SU-DHL-6 (cell line): Measurements from ENCODE around the gene FHIP1B.
"Not testable (repeated sequence)": the region's sequence is repeated elsewhere in the genome, so short reads cannot be mapped to it uniquely, and the experiment has no call there.

Experiments
- H2AFZ ChIP-seq: fragments of 200-600 bp; sonication (generic); 2 replicates; pipeline ENCODE4 v1.6.1; 2014; ENCODE audit warnings: low read depth, mild to moderate bottlenecking, moderate library complexity, mixed read lengths, antibody characterized with exemption, low read length; ENCODE audit not compliant: severe bottlenecking
- H3F3A ChIP-seq: fragments of 200-600 bp; shearing (Covaris generic); 2 replicates; pipeline ENCODE4 v1.6.0; 2016; ENCODE audit warnings: antibody characterized with exemption, mild to moderate bottlenecking; ENCODE audit not compliant: insufficient read depth
- H3K27ac ChIP-seq: fragments of 200-600 bp; sonication (generic); 2 replicates; pipeline ENCODE4 v1.5.1; 2016; ENCODE audit warnings: low read depth, mild to moderate bottlenecking, low read length, moderate library complexity, mixed read lengths
- H3K27me3 ChIP-seq: fragments of 200-600 bp; sonication (generic), shearing (Covaris generic); 2 replicates; pipeline ENCODE4 v1.6.0; 2014; ENCODE audit warnings: mild to moderate bottlenecking, low read length
- H3K36me3 ChIP-seq: fragments of 200-600 bp; sonication (generic); 2 replicates; pipeline ENCODE4 v1.6.1; 2014; ENCODE audit warnings: mild to moderate bottlenecking, low read length, mixed read lengths
- H3K4me2 ChIP-seq: fragments of 300-600, 200-600 bp; shearing (Covaris generic), sonication (generic); 2 replicates; pipeline ENCODE4 v1.6.0; 2014; ENCODE audit warnings: low read length, low read depth, mild to moderate bottlenecking; ENCODE audit not compliant: poor library complexity, severe bottlenecking
- H3K4me3 ChIP-seq: fragments of 200-600 bp; sonication (generic); 2 replicates; pipeline ENCODE4 v1.5.1; 2014; ENCODE audit warnings: antibody characterized with exemption, low read length, mild to moderate bottlenecking, mixed read lengths; ENCODE audit not compliant: insufficient read depth, poor library complexity, severe bottlenecking
- H3K79me2 ChIP-seq: fragments of 200-600 bp; sonication (generic); 2 replicates; pipeline ENCODE4 v1.6.1; 2014; ENCODE audit warnings: mild to moderate bottlenecking, low read length, moderate library complexity; ENCODE audit not compliant: insufficient read depth
- H3K9ac ChIP-seq: fragments of 200-600 bp; sonication (generic); 2 replicates; pipeline ENCODE4 v1.7.0; 2014; ENCODE audit warnings: mild to moderate bottlenecking, low read length
- H3K9me2 ChIP-seq: fragments of 200-600 bp; sonication (generic); replicated peaks from 2 replicates; pipeline ENCODE4 v1.6.1; 2014; ENCODE audit warnings: low read length; ENCODE audit not compliant: insufficient read depth
- H3K9me3 ChIP-seq: fragments of 200-600 bp; sonication (generic); 2 replicates; pipeline ENCODE4 v1.6.1; 2014; ENCODE audit warnings: low read length, mixed read lengths; ENCODE audit not compliant: insufficient read depth
- H4K20me1 ChIP-seq: fragments of 200-600 bp; sonication (generic); 2 replicates; pipeline ENCODE4 v1.6.1; 2014; ENCODE audit warnings: low read depth, mild to moderate bottlenecking, antibody characterized with exemption, low read length, moderate library complexity, mixed read lengths
- CTCF ChIP-seq: fragments of 200-600 bp; sonication (generic); IDR thresholded peaks from one replicate; pipeline ENCODE4 v1.5.1; 2017; ENCODE audit warnings: antibody characterized with exemption, mild to moderate bottlenecking, low read length, moderate library complexity; ENCODE audit not compliant: insufficient read depth, poor library complexity, severe bottlenecking
- EZH2phosphoT487 ChIP-seq: fragments of 200-600 bp; sonication (generic), shearing (Covaris generic); conservative IDR thresholded peaks from 2 replicates; pipeline ENCODE4 v1.6.1; 2018; ENCODE audit warnings: mild to moderate bottlenecking, antibody characterized with exemption, low read length, moderate library complexity, mixed read lengths

FHIP1B gene

GRCh38 chr11:6251120-6251733, 16.8 kb upstream of the FHIP1B start:
- Histone ChIP-seq H2AFZ (no peak overlapping the region), H3K9me2 (no peaks in the 10 kb centered on the region), H3F3A (no peaks in the 10 kb centered on the region), H3K79me2 (no peaks in the 10 kb centered on the region), H3K4me3 (no peak overlapping the region), H3K4me2 (no peak overlapping the region), H3K27me3 (no peaks in the 10 kb centered on the region), H4K20me1 (no peaks in the 10 kb centered on the region), H3K36me3 (no peaks in the 10 kb centered on the region), H3K9me3 (no peaks in the 10 kb centered on the region), H3K27ac (no peak overlapping the region), H3K9ac (no peak overlapping the region)
- TF ChIP-seq CTCF (peak; percentile 78), EZH2phosphoT487 (no peak)

DNA sequence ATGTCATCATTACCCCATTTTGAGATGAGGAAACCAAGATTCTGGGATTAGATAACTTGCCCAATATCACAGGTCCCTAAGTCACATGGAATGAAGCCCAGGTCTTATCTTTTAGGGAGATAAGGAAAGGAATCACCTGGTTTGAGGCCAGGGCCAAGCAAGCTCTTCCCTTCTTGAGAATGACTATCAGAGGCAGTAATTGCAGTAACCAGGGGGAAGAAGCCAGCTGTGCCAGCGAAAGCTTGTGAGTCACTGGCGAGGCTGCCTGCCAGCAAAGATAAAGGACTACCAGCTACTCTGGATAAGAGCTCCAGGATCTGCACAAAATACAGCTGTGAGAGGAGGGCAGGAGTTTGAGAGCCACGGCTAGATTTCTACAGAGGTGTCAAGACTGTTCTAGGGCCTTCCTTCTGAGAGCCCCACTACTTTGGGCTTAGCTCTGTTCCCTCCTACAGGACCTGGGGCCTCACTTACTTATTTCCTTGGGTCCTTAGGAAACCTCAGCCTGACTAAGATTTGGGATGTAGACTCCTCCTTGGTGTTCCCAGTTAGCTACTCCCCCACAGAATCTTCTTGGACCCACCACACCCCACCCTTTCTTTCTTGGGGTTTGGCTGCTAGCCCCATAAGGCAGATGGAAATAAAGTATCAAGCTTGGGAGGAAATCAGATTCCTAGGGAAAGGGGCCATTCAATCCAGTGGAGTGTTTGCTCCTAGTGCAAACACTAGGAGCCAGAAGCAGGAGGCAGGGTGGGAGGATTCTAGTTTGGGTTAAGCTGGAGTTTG, 15.5 kb upstream of the FHIP1B start:
- TF ChIP-seq EZH2phosphoT487 (no peak), CTCF (no peak)
- Histone ChIP-seq H3K27me3 (no peaks in the 10 kb centered on the region), H3K79me2 (no peaks in the 10 kb centered on the region), H3K9me2 (no peaks in the 10 kb centered on the region), H3K4me3 (no peak overlapping the region), H3K27ac (no peak overlapping the region), H3K9ac (no peak overlapping the region), H4K20me1 (no peaks in the 10 kb centered on the region), H3F3A (no peaks in the 10 kb centered on the region), H3K9me3 (no peaks in the 10 kb centered on the region), H2AFZ (no peak overlapping the region), H3K36me3 (no peaks in the 10 kb centered on the region), H3K4me2 (no peak overlapping the region)

DNA sequence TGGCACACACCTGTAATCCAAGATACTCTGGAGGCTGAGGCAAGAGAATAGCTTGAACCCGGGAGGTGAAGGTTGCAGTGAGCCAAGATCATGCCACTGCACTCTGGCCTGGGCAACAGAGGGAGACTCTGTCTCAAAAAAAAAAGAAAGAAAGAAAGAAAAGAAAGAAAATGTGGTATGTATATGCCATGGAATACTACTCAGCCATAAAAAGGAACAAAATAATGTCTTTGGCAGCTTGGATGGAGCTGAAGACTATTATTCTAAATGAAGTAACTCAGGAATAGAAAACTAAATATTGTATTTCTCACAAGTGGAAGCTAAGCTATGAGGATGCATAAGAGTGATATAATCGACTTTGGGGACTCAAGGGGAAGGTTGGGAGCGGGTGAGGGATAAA, 14.5 kb upstream of the FHIP1B start:
- not testable (repeated sequence) for H3K4me2 ChIP-seq, H4K20me1 ChIP-seq, H3K79me2 ChIP-seq, H3K27ac ChIP-seq, H3K9me2 ChIP-seq, H3K9ac ChIP-seq, H3K27me3 ChIP-seq, H2AFZ ChIP-seq, H3K36me3 ChIP-seq, H3F3A ChIP-seq, H3K9me3 ChIP-seq, H3K4me3 ChIP-seq

DNA sequence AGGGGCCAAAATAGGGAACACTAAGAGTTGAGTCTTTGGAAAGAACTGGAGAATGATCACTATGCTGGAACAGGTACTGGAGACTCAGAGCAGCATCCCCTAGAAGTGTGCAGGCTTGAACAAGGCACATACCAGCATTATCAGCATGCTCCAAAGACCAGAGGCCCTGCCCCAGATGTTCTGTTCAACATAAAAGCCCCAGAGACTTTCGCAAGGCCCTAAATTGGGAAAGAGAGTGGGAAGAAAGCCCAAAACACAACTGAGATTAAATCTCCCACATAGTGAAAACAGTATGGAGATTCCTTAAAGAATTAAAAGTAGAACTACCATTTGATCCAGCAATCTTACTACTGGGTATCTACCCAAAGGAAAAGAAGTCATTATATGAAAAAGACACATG, 13.8 kb upstream of the FHIP1B start:
- Histone ChIP-seq H3K4me3 (no peak overlapping the region), H2AFZ (no peak overlapping the region), H3K79me2 (no peaks in the 10 kb centered on the region), H3K9ac (no peak overlapping the region), H4K20me1 (no peaks in the 10 kb centered on the region), H3K27ac (no peak overlapping the region), H3K4me2 (no peak overlapping the region), H3K9me3 (no peaks in the 10 kb centered on the region), H3K9me2 (no peaks in the 10 kb centered on the region), H3F3A (no peaks in the 10 kb centered on the region), H3K36me3 (no peaks in the 10 kb centered on the region), H3K27me3 (no peaks in the 10 kb centered on the region)
- no peak for TF ChIP-seq CTCF
- no peak for TF ChIP-seq EZH2phosphoT487
